Endometrium (tissue), 2 donors: ENCODE results near the gene FCSK.
"Not testable (repeated sequence)": the region's sequence is repeated elsewhere in the genome, so short reads cannot be mapped to it uniquely, and the experiment has no call there.

Experiments
- FAIRE-seq: peaks from 2 replicates; lab custom pipeline; 2012; peaks lifted over from hg19 to GRCh38; lab: Jason Lieb, UNC
- donor health status: control.
- donor health status: control.

FCSK gene

DNA sequence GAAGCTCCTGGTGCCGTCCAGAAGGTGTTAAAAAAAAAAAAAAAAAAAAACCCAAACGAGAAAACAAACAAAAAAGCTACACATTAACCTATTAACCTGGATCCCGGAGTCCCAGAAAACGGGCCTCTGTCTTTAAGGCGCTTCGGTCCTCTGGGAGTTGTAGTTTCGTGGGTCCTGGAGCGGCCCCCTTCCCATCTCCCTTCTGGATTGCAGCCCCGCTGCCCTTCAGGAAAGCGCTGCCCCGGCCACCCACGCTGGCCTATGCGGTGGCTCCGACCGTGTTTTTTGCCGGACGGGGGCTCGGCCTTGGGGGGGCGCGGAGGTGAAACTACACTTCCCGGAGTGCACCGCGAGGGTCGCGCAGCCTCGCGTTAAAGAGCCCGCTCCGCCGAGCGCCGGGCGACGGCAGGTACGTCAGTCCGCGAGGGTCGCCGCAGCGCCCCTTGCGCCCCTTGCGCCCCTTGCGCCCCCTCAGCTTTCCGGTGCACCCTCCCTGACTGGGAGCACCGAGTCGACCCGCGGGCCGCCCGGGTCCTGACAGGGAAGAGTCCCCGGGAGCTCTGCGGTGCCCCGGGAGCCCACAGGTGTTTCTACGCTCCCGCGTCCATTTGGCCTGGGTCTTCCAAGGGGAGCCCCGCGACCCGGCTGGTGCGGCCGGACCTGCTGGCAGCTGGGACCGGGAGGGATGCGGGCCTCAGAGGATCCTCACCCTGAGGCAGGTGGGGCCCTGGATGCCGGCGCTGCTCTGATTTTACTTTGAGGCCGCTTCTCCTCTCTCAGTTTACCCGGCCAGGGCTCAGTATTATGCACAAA lies at the start of gene FCSK:
Gene FCSK, plus strand, starts transcription at position 374 of the 813 bp plus-strand sequence. CDS start 8,596 bp downstream, outside the sequence.
- FAIRE-seq, result no peak

DNA sequence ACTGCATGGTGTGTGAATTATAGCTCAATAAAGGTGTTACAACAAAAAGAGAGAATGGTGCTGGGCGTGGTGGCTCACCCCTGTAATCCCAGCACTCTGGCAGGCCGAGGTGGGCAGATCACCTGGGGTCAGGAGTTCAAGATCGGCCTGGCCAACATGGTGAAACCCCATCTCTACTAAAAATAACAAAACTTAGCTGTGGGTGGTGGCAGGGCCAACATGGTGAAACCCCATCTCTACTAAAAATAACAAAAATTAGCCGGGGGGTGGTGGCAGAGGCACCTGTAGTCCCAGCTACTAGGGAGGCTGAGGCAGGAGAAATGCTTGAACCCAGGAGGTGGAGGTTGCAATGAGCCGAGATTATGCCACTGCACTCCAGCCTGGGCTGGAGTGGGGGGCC lies 48.3 kb upstream of the FCSK start:
- not testable (repeated sequence) for FAIRE-seq

DNA sequence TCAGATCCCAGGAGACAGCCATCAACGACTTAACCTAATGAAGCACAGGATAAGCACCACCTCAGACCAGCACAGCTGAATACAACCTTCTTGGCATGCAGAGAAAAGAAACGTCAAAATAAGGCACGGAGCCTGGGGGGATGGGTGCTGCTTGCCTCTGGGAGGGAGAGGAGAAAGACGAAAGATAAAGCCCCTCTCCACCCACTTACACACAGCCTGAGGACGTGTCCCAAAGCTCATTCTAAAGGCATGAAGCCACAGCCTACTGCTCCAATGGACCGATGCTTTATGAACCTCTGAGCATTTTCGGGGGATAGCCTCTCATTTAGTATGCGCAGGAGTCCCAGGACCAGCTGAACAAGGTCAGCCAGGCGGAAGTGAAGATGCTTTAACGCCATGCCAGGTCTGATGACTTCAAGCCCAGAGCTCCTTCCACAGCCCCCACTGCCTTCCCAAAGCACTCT lies 46.6 kb upstream of the FCSK start:
- FAIRE-seq, result no peak

DNA sequence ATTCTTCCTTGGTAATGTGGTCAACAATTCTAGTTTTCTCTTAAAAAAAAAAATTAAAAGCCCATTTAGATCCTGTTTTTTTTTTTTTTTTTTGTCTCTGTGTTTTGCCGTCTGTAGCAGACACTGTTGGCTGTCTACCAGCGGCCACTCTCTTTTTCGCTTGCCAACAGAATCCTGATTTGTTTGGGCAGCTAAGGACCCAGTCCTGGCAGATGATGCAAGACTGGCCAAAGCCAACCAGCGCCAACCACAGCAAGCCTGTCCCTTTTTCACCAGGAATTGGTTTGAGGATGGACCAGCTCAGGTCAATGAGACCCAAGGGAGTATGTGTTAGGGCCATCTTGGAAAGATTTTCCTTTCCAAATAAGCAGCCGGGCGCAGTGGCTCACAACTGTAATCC lies 43.7 kb upstream of the FCSK start:
- no peak for FAIRE-seq

DNA sequence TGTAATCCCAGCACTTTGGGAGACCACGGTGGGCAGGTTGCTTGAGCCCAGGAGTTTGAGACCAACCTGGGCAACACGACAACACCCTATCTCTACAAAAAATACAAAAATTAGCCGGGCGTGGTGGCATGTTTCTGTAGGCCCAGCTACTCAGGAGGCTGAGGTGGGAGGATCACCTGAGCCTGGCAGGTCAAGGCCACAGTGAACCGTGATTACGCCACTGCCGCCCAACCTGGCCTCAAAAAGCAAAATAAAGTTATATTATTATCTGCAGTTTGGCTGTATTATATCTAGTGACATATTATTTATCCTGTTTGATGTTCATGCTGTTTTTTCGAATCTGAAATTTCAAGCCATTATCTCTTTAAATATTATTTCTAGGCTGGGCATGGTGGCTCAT lies 42.0 kb upstream of the FCSK start:
- FAIRE-seq, result no peak

DNA sequence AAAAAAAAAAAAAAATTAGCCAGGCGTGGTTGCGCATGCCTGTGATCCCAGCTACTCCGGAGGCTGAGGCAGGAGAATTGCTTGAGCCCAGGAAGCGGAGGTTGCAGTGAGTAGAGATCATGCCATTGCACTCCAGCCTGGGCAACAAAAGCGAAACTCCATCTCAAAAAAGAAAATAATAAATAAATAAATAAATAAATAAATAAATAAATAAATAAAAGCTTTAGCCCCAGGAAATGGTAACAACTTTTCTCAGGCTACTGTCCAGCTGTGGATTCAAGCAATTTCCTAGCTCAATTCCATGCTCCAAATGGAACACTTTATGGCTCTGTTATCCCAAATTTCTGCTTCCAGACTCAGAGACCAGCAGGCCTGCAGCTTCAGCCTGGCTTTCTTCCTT lies 40.8 kb upstream of the FCSK start:
- not testable (repeated sequence) for FAIRE-seq

DNA sequence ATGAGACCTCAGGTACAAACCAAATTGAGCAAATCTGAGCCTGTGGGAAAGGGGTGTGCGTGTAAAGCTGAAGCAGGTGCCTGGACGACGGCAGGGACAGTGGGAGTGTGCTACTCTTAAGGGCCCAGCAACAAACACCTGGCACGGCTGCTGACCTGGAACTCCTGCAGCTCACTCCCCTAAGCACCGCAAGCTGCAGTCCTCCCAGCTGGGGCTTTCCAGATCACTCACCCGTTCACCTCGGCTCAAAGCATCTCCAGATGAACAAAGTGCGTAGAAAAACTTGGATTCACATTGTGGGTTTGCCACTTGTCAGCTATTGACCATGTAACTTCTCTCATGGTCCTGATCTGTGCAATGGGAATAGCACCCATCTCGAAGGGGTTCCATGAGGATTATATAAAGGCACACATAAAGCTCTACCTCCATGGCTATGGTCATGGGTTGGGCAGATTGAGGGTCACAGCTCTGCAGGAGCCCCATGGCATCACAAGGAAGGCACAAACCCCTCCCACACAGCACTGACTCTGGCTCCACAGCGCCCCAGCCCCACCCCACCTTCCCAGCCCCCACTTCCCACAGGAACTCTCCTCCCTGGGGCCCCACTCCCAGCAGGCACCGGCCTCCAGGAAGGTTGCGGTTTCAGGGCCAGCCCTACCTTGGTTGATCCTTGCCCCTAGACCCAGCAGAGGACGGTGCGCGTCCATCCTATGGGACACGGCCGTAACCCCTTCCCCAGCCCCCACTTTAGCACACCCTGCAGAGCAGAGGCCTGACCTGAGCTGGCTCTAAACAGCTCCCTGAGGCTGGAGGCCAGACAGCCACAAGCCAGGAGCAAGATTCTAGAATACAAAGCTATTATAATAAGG lies 37.4 kb upstream of the FCSK start:
- no peak for FAIRE-seq

DNA sequence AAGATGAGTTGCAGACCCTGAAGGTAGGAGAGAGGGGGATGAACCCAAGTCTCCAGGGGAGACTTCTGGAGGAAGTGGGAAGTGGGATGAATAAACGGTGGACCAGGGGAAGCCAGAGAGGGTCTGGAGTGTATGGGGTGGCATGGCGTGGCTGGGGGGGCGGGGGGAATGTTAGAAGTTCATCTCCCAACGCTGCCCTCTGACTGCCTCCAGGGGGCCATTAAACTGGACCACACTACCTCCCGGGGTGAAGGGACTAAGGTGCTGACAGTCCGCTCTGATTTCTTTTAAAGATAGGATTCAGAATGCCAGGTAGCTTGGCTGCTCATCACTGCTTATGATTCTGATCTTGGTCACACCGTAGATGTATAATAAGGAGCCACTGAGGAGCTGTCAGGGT lies 36.7 kb upstream of the FCSK start:
- no peak for FAIRE-seq

DNA sequence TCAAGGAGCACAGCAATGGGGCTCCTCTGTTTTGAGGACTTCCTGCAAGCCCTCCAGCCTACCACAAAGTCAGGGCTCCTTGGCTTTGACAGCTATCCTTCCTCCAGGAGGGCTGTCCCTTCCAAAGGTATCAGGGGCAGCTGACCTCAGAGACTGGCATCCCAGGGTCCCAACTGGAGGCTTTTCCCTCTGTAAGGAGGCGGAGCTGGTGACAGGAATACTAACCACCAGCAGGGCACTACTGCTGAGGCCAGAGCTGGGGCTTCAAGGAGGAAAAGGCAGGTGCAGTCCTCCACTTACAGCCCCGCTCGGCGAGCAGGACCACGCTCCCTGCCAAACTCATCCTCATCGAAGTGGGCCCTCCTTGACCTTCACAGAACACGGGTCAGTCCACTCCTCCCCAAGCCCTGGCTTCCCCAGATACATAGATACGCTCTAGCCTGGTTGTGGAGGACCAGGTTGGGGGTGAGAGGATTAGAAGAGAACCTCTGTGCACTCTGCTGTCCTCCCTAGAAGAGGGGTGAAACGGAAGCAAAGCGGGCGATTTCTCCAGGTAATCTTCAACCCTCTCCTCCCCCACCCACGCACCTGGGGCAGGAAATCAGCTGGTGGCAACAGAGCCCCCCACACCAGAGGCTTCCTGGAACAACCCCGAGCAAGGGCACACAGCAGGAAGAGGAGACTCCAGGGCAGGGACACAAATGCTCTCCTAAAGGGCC lies 36.0 kb upstream of the FCSK start:
- no peak for FAIRE-seq

DNA sequence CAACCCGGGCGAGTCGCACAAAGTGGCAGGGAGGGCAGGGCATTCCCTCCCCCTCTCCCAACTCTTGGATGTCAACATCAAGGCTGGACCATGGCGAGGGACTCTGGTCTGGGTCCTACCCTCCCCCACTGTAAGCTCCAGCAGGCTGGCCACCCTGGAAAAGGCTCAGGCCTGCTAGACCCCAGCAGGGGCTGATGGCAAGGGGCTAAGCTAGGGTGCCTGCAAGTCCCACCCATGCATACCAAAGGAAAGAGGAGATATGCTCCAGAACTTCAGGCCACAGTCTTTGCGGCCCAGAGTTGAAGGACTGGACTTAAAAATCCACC lies 35.4 kb upstream of the FCSK start:
- no peak for FAIRE-seq

DNA sequence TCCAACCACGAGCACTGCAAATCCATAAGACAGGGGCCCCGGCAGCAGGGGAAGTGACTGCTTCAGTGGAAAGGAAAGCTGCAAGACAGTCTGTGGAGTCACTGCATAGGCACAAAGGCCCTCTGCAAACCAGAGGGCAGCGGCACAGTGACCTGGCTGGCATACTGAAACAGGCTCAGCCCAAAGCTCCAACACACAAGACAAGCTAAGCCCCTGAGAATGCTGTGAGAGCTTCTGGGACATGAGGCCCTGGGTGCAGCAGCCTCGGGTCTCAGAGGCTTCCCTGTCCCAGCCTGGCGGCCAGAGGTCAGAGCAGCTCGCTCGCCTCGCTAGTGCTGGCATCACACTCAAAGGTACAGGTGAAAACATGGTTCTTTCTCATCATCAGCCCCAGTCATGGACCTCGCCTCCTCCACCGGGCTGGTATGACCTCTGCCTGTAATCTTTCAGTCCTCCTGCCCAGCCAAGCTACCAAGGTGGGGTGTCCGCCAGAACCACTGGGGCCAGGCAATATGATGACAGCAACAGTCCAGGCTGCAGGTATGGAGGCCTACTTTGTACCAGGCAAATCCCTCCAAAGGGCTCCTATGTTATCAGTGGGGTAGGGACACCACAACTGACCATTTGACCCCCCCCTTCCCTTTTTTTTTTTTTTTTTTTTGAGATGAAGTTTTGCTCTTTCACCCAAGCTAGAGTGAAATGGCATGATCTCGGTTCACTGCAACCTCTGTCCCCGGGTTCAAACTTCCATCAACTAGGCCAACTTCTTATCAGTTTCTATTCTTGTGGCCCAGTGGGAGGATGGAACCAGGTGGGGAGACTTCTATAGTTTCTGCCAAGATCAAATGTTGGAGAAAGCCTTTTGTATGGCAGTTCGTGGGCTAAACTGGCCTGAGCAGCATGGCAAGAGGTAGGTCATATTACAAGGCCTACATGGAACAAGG lies 34.7 kb upstream of the FCSK start:
- no peak for FAIRE-seq

DNA sequence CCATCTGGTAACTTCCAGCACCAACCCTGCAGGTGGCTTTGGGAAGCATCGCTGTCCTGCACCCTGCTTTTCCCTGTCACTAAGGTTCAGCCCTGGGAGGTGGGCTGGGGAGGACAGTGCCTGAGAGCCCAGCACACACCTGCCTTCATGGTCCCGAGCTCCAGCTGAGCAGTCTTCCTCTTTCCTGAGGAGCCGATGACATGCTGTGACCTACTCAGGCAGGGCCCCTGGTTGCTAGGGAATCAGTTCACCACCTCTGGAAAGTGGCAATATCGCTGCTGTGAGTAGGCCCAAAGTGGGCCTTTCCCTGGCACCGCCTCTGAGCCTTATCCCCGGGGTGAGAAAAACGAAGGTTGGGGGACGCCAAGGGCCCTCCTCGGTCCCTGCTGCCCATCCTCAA lies 33.4 kb upstream of the FCSK start:
- no peak for FAIRE-seq

DNA sequence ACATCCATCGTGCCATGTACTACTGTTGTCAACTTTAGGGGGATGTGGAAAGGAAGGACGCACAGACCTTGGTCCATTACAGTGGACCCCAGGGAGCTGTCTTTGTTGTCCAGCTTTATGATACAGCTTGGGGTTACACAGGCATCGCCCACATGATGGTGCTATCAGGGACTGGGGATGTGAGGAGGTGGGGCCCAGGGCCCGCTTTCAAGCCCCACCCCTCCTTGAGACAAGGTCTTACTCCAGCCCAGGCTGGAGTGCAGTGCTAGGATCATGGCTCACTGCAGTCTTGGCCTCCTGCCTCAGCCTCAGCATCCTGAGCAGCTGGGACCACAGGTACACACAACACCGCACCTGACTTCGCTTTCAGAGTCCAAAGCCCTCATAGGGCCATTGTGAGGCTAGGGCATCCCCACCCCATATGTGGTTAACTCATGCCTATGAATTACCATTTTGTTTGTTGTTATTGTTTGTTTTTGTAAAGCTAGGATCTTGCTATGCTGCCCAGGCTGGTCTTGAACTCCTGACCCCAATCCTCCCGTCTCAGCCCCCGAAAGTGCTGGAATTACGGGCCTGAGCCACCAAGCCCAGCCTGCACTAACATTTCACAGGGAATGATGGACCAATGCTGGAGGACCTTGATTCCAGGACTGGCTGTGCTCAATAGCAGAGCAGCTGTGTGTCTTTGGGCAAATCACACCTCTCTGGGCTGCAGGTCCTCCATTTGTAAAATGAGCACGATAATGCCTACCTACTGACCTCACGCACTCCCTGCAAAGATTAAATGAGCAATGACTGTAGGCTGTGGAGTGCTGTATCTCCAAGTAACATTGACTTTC lies 32.7 kb upstream of the FCSK start:
- no peak for FAIRE-seq

DNA sequence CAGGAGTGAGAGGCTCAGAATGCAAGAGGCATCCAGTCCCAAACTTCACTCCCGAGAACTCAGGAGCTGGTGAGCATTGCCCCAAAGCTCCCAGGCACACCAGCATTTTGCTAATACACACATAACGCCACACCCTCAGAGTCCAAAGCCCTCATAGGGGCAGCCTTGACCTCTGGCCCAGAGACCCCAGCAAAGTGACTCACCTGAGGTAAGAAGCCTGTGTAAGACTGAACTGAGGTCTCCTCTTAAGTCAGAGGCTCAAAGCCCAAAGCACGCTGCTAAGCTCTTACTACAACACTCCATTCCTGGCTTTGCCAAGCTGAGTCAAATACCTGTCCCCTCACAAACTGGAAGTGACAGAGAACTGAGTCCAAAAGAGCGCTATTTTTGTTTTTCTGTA lies 31.9 kb upstream of the FCSK start:
- FAIRE-seq, result no peak

DNA sequence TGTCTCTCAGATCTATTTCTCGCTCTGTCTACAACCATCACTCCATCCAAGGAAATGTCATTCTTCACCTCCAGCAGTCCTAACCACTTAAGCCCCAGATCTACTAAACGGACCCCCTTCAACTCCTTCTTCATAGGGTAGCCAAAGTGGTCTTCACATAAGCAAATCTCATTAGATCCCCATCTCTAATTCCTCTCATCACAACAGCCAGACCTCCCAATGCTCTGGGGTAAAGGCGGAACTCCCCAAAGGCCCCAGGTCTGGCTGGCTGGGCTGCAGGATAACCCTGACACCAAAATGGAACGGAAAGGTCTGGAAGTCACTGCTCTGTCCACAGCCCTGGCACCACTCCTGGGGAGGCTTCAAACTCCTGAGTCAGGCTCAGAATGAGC lies 26.6 kb upstream of the FCSK start:
- no peak for FAIRE-seq

DNA sequence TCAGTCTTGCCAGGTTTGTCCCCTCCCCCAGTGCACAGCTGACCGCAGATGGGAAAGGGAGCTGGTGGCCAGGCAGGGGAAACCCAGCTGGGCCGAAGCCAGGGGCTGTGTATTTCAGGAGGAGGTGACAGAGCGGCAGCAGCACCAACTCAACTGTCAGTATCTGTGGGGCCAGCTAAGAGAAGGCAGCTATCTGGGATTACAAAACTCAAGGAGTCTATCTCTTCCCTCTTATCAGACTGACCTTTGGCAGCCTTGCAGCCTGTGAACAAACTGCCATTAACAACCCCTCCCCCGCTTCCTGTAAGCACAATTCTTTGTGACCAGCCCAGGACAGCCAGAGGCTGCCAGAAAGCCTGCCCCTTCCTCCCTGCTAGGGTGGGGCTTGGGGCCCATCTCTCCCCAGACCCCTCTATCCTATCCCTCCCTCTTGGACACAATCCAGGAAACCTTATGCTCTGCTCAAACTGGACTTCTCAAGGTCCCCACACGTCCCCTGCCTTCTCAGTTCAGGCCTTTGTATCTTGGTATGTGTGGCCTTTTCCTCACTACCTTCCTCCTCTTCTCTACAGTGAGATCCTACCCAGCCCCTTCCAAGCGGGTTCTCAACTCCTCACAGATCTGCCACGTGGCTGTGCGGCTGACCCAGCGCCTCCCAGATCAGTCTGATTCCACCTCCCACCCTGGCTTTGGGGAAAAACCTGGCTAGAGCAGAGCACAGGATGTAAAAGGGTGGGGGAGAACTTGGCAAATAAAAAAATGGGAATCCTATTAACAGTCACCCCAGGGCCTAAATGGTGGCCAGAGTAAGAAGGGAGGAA lies 26.0 kb upstream of the FCSK start:
- no peak for FAIRE-seq

DNA sequence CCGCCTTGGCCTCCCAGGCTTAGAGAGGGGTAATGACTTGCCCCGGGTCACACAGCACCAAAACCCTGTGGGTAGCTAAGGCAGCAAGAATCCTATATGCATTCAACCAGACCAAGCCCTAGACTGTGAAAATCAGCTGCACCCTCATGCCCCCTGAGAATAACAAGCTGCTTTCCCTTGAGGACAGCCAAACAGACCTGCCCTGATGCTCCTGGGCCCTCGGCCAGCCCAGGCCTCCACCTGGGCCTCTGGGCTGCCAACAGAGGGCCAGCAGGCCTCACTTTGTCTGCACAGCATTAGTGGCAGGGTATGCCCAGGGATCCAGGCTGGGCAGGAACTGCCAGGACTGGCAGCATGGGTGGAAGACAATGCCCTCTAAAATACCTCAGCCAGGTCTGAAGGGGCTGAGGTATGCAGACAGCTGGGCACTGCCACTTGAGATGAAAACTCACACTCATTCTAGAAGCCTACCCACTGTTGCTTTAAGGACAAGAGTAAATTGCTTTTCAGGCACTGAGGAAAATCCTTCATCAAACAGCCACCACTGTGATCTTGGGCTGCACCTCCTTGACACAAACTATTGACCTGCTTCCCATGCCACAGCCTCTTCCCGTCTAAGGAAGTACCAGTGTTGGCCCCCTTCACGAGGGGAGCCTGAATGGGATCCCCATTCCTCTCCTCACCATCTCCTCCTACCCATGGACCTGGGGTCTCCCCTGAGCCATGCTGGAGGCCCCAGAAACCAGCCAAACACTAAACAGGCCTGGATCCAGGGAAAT lies 24.3 kb upstream of the FCSK start:
- no peak for FAIRE-seq

DNA sequence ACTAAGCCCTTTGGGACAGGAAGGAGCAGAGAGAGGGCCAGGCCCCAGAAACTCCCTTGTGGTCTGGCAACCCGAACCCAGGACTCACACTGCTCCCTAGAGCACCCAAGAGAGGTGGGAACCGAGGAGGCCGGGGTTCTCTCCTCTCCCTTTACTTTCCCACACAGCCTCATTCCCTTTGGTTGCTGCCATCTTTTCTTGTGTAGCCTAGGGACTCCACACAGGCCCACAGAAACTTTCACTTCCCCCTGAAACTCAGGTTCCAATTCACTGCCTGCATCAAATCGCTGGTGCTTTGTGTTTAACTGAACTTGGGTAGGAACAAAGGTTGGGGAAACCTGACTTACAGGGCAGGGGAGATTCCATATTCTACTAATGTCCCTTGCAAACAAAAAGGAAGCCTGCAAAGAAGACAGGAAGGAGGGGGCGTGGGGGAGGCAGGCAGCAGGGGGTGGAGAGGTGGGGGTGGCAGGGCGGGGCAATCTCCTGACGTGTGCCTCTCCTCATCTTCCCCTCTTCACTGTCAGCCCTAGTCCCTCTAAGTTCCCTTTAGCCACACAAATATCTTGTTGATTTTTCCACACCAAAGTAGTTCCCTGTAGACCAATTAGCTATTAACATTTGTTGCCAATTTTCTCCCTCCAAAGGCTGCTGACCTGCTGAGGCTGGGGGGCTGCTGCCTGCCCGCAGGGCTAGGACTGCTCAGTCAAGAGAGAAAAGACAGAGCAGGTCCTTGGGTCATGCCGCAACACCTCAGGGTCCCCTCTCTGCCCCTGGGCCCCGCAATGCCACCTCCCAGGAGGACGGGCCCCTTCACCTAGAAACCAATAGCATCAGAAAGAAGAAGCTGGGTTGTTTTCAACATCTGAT lies 23.5 kb upstream of the FCSK start:
- no peak for FAIRE-seq
